Measurements from ENCODE around the gene CDC14B.

DNA sequence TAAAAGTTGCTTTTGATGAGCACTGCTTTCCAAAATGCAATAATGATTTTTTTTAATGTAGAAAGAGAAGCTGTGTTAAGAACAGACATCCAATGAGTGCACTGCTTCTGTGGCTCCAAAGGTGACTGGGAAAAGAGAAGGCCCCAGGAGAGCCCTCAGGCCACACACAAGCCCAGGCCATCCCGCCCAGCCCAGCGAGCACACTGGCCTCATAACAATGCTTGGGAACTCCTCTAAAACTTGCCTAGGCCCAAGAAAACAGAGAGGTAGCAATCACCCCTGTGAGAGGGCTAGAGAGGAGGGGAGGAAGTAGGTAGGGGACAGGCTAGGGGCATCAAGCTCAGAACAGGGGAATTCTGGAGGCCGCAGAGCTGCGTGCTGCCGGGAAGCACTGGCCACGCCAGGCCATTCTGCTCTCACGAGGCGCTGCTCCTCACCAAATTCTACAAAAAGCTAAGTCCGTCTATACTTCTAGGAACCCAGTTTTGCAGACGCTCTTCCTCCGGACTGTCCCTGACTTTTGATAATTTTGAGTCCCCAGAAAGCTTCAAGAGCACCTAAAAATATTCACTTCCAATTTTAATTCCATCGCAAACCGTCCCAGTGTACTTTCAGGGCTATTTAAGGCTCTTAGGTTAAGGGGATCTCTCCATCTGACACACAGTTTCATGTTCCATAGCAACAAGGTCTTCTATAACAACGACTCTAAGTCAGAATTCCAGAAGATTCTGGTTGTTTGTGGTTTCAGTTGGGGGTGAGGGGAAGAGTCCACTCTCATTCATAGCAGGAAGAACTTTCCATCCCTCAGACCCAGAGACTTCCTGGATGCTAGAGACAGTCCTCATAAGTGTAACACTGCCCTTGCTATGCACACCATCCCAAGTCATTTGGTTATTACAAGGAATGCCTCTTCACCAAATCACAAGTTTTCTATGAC lies 118.7 kb downstream of the CDC14B start:
- no peak for TF ChIP-seq POLR2AphosphoS5 (IDR thresholded peaks at IDR 0.05)
- TF ChIP-seq CTCF (IDR thresholded peaks at IDR 0.05): no peak
- no peak for TF ChIP-seq POLR2A (IDR thresholded peaks at IDR 0.05)

Data from gastroesophageal sphincter (tissue), 3 donors.